Measurements from ENCODE around the gene MEOX2.
A peak's percentile ranks its signal among the peaks of the same experiment; 100 is the strongest.

The MEOX2 gene

GRCh38 chr7:15621468-15621867 lies 65.0 kb downstream of the MEOX2 start:
- Mint-ChIP-seq H3K9me3 (no peaks in the 10 kb centered on the region), H3K4me3 (no peak overlapping the region), H3K27me3 (ENCODE audit: low read depth) (no peaks in the 10 kb centered on the region), H3K36me3 (ENCODE audit: low read depth) (peaks cover 12% of the 10 kb centered on the region), H3K4me1 (peaks cover 10% of the 10 kb centered on the region), H3K27ac (peak overlapping the region; percentile 8 to 58 (median 36))
- TF ChIP-seq CTCF (IDR thresholded peaks at IDR 0.05; ENCODE audit: unreplicated experiment in 3 of 3) = no peak

- no peaks in the 10 kb centered on the region for H3K27me3 Mint-ChIP-seq (ENCODE audit: low read depth)
- peaks cover 12% of the 10 kb centered on the region for H3K36me3 Mint-ChIP-seq (ENCODE audit: low read depth)
- H3K9me3 Mint-ChIP-seq = no peaks in the 10 kb centered on the region
- no peak overlapping the region for H3K4me3 Mint-ChIP-seq
- TF ChIP-seq CTCF (IDR thresholded peaks at IDR 0.05; ENCODE audit: unreplicated experiment in 3 of 3) = no peak
- peak overlapping the region in 2 of 3 experiments; percentile 36 to 58 for H3K27ac Mint-ChIP-seq
- peaks cover 10% of the 10 kb centered on the region for H3K4me1 Mint-ChIP-seq
Measured at GRCh38 chr7:15620491-15621185, 65.8 kb downstream of the MEOX2 start.

GRCh38 chr7:15618275-15618674 lies 68.2 kb downstream of the MEOX2 start:
- no peak overlapping the region for H3K4me3 Mint-ChIP-seq
- peaks cover 4% of the 10 kb centered on the region for H3K36me3 Mint-ChIP-seq (ENCODE audit: low read depth)
- TF ChIP-seq CTCF (IDR thresholded peaks at IDR 0.05; ENCODE audit: unreplicated experiment in 3 of 3) = no peak
- H3K27ac Mint-ChIP-seq = no peak overlapping the region
- no peaks in the 10 kb centered on the region for H3K9me3 Mint-ChIP-seq
- peaks cover 10% of the 10 kb centered on the region for H3K4me1 Mint-ChIP-seq
- H3K27me3 Mint-ChIP-seq (ENCODE audit: low read depth) = no peaks in the 10 kb centered on the region

- H3K4me3 Mint-ChIP-seq = no peak overlapping the region
- TF ChIP-seq CTCF (IDR thresholded peaks at IDR 0.05; ENCODE audit: unreplicated experiment in 3 of 3) = no peak
- no peaks in the 10 kb centered on the region for H3K36me3 Mint-ChIP-seq (ENCODE audit: low read depth)
- no peak overlapping the region for H3K27ac Mint-ChIP-seq
- peaks cover 4% of the 10 kb centered on the region for H3K27me3 Mint-ChIP-seq (ENCODE audit: low read depth)
- H3K9me3 Mint-ChIP-seq = no peaks in the 10 kb centered on the region
- no peaks in the 10 kb centered on the region for H3K4me1 Mint-ChIP-seq
Measured at GRCh38 chr7:15612205-15612604, 74.3 kb downstream of the MEOX2 start.

- Mint-ChIP-seq H3K27ac (no peak overlapping the region), H3K4me3 (no peak overlapping the region), H3K9me3 (no peaks in the 10 kb centered on the region), H3K27me3 (ENCODE audit: low read depth) (peaks cover 4% of the 10 kb centered on the region), H3K4me1 (no peaks in the 10 kb centered on the region), H3K36me3 (ENCODE audit: low read depth) (no peaks in the 10 kb centered on the region)
- no peak for TF ChIP-seq CTCF (IDR thresholded peaks at IDR 0.05; ENCODE audit: unreplicated experiment in 3 of 3)
Measured at GRCh38 chr7:15610503-15610902, 76.0 kb downstream of the MEOX2 start.

GRCh38 chr7:15609287-15609686 lies 77.2 kb downstream of the MEOX2 start:
- Mint-ChIP-seq H3K27me3 (ENCODE audit: low read depth) (peaks cover 4% of the 10 kb centered on the region), H3K4me1 (no peaks in the 10 kb centered on the region), H3K9me3 (no peaks in the 10 kb centered on the region), H3K4me3 (no peak overlapping the region), H3K36me3 (ENCODE audit: low read depth) (no peaks in the 10 kb centered on the region), H3K27ac (no peak overlapping the region)
- TF ChIP-seq CTCF (IDR thresholded peaks at IDR 0.05; ENCODE audit: unreplicated experiment in 3 of 3) = no peak

Data from nephron (organoid).